SU-DHL-6 (cell line): ENCODE measurements around the gene SLC52A1.

Experiments
- EZH2phosphoT487 ChIP-seq: fragments of 200-600 bp; sonication (generic), shearing (Covaris generic); conservative IDR thresholded peaks from 2 replicates; pipeline ENCODE4 v1.6.1; 2018; ENCODE audit warnings: mild to moderate bottlenecking, antibody characterized with exemption, low read length, moderate library complexity, mixed read lengths
- TF ChIP-seq, protein P1 (sequence below): fragments of 200-600 bp; sonication (generic); IDR thresholded peaks from one replicate; pipeline ENCODE4 v1.5.1; 2017; ENCODE audit warnings: antibody characterized with exemption, mild to moderate bottlenecking, low read length, moderate library complexity; ENCODE audit not compliant: insufficient read depth, poor library complexity, severe bottlenecking

DNA sequence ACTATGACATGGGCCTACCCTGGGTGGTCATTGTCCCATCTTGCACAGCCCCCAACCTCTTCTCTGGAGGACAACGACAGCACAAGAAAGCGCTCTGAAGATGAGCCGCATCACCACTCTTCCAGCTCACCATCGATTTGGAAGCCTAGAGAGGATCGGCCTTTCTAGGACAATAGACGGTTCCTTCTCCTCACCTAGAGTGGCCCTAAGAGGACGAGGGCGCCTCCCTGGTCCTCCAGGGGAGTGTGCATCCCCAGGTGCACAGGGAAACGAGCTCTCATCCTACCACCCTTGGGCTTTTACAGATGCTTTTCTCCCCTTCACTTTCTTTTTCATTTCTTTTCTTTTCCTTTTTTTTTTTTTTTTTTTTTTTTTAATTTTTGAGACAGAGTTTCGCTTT is 20.3 kb upstream of the SLC52A1 start:
- TF ChIP-seq, protein P1, sequence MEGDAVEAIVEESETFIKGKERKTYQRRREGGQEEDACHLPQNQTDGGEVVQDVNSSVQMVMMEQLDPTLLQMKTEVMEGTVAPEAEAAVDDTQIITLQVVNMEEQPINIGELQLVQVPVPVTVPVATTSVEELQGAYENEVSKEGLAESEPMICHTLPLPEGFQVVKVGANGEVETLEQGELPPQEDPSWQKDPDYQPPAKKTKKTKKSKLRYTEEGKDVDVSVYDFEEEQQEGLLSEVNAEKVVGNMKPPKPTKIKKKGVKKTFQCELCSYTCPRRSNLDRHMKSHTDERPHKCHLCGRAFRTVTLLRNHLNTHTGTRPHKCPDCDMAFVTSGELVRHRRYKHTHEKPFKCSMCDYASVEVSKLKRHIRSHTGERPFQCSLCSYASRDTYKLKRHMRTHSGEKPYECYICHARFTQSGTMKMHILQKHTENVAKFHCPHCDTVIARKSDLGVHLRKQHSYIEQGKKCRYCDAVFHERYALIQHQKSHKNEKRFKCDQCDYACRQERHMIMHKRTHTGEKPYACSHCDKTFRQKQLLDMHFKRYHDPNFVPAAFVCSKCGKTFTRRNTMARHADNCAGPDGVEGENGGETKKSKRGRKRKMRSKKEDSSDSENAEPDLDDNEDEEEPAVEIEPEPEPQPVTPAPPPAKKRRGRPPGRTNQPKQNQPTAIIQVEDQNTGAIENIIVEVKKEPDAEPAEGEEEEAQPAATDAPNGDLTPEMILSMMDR: no peak
- TF ChIP-seq EZH2phosphoT487: no peak
